Inflammatory macrophage (primary cell): ENCODE data around the gene UBAP1.
"Not testable (repeated sequence)": the region's sequence is repeated elsewhere in the genome, so short reads cannot be mapped to it uniquely, and the experiment has no call there.

Experiments used
- DNase-seq, 2 donors: peaks; one replicate each; pipeline ENCODE4 v3.0.0-alpha.2; 2020 to 2022
- total RNA-seq, 18 experiments: gene quantifications; one replicate each; lab custom pipeline; 2026; ENCODE audit warnings: mixed read lengths in 6 of 18, inconsistent platforms in 2 of 18; lab: John Stamatoyannopoulos, UW

UBAP1 gene
- total RNA-seq, result 42.2 to 65.9 (median 54.6) reads per million in 18 experiments

DNA sequence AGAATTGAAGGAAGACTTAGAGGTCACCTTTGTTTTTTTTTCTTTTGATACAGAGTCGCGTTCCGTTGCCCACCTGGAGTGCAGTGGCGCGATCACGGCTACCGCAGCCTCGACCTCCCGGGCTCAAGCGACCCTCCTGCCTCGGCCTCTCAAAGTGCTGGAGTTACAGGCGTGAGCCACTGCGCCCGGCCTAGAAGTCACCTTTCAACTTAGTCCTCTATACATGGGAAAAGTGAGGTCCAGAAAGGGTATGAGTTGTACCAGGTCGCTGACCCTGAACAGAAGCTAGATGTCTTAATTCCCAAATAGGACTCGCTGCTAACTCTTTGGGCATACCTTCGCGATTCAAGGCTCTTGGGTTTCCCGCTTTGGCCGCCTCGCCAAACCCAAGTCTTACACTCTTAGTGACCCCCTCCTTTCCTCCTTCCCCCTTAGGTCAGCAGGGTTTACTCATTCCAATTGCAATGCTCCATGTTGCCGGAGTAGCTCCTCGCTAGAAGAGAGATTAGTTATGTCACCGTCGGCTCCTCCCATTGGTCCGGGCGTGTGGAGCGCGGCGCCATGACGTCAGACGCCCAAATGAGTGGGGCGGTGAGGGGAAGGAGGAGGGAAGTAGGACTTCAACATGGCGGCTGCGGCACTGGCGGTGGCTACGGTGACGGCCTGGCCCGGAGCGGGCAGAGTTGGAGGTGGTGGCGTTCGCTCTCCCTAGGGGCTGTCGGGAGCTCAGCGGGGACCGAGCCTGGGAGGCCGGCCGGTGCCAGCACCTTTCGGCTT lies at the start of gene UBAP1:
UBAP1 (plus strand) TSS at position 608 of the 777 bp plus-strand sequence. CDS start 41,872 bp downstream, outside the sequence.
- peak; percentile 98 to 99 for DNase-seq

DNA sequence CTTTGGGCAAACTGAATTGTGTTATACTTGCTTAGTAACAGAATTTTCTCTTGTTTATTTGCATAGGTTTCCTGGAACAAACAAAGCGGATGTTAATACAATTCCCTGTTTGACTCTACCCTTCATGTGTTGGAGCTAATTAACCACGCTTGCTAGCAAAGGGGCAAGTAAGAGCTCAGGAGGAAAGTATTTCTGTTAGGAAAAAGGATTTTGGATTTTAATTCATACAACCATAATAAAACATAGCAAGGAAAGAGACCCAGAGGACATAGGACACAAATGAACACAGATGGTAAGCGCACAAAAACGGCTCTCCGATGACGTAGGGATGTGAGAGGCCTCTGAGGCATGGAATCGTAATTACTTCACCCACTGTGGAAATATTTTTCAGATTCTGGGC lies 47.3 kb upstream of the UBAP1 start:
- DNase-seq, result no peak

DNA sequence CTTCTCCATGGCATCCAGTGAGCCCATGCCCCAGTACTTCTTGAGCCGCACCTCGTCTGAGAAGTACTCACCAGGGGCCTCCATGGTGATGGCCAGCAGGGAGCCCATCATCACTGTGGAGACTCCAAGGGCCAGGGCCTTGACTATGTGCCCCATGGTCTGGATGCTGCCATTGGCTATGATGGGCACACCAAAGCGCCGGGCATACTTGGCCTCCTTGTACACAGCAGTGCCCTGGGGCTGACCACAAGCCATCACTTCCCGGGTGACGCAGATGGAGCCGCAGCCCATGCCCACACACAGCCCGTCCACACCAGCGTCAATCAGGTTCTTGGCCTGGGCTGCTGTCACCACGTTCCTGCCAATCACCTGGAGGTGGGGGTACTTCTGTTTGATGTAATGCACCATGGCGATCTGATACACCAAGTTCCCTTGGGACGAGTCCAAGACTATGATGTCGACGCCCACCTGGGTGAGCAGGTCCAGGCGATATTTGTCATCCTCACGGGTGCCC lies 45.4 kb upstream of the UBAP1 start:
- DNase-seq, result no peak

DNA sequence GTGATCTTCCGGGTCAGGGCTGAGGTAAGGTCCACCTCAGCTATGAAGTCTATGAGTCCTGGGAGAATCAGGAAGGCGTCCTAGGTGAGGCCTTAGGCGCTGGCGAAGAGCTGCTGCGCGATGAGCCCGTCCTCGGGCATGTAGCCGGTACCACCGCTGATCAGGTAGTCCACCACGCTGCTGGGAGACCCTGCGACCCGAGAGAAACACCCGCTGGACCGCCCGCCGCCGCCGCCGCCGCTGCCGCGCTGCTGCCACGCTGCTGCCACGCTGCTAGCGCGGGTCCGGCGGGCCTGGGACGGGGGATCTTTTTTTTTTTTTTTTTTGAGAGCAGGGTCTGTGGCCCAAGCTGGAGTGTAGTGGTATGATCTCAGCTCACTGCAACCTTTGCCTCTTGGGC lies 44.3 kb upstream of the UBAP1 start:
- DNase-seq, result no peak

DNA sequence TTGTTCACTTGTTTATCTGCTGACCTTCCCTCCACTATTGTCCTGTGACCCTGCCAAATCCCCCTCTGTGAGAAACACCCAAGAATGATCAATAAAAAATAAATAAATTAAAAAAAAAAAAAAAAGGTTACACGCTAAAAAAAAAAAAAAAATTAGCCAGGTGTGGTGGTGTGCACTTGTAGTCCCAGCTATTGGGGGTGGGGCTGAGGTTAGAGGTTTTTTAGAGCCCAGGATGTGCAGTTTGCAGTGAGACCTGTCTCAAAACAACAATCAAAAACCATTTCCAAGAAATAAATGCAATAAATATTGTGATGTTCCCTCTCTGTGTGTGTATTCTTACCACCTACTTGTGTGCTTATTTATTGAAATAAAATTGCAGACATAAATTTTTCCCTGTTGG lies 40.2 kb upstream of the UBAP1 start:
- DNase-seq, result not testable (repeated sequence)

DNA sequence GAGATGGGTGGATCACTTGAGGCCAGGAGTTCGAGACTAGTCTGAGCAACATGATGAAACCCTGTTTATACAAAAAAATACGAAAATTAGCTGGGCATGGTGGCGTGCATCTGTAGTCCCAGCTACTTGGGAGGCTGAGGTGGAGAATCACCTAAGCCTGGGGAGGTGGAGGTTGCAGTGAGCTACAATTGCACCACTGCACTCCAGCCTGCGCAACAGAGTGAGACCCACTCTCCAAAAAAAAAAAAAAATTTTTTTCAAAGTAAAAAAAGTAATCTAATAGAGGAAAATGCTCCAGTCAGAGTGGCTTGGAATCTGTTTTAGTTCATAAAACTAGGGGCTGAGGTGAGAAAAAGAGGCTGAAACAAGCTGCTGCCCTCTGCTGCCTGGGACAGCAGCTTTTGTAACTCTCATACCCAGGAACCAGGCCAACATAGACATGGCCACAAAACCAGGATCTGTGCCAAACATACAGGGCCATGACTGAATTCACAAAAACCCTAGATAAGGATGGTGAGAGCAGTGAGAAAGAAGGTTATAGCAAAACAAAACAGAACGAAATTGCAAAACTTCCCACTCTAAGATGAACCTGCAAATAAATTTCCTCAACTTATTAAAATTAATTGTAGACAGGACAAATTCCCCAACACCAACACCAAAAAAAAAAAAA lies 39.2 kb upstream of the UBAP1 start:
- peak; percentile 10 to 23 for DNase-seq

DNA sequence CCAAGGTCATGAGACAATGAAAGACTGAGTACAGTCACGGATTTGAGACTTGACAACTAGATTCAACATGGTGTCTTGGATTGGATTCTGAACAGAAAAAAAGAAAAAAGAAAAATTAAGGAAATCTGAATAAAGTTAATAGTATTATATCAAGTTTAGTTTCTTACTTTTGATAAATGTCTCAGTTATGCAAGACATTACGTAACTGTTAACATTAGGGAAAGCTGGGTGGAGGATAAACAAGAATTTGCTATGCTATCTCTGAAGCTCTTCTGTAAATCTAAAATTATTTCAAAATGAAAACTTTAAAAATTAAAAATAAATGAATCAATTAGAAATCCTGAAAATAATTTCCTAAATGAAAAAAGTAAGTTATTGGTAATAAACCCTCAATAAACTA lies 38.0 kb upstream of the UBAP1 start:
- no peak for DNase-seq

DNA sequence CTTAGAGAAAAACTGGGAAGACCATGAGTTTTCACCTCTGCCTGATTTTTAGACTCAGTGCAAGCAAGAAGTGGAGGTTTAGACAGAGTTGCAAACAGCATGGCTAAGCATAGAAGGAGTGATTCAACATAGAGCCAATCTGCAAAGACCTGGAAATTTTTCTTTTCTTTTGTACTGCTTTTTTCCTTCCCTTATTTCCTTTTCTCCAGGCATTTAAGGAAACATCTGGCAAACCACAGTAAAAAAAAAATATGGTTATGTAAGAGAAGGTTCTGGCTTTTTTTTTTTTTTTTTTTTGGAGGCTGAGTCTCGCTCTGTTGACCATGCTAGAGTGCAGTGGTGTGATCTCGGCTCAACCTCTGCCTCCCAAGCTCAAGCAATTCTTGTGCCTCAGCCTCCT lies 35.7 kb upstream of the UBAP1 start:
- DNase-seq, result no peak

DNA sequence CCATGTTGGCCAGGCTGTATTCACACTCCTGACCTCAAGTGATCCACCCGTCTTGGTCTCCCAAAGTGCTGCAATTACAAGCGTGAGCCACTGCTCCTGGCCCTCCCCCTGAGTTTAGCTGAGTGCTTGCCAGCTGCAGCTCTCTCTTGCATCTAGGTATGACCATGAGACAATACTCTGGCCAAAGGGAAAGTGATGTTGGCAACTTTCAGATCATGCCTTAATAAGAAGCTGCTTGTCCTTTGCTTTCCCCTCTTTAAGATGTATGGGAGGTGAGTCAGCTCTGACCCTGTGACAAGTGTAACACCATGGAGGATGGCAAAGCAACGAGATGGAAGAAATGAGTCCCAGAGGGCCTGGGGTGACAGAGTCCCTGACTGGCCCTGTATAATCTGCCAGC lies 33.7 kb upstream of the UBAP1 start:
- DNase-seq, result no peak

DNA sequence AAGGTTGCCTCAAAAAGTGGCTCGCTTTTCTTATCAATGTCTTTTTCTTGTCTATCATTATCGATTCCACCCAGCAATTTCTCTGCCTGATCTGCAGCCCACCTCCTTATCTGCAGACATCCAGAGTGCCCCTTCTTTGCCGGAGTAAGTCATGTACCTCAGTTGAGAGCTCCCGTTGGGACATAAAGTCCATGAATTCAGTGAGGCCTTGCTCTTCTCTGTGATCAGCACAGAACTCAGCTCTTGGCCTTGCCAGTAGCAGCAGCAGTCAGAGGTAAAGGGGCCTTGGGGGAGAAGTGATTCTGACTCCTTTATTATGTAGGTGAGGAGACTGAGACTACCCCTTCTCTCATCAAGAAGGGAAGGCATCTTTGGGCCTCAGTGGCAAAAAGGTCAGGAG lies 27.4 kb upstream of the UBAP1 start:
- DNase-seq, result no peak

DNA sequence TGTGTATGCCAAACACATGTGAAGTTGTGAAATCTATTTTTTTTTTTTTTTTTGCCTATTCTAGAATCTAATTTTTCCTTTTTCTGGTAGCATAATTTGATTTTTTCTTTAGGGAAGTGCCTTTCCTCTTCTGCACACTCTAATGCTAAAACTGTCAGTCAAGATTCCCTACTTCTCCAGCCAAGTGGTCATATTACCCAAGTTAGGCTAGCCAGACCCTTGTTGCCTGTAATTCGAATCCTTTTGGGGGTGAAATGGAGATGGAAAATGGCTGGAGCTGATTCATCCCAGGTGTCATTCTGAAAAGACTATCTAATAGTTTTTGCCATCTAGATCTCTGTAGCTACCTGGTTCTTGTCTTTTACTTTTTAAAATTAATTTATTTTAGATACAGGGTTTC lies 24.8 kb upstream of the UBAP1 start:
- no peak for DNase-seq

DNA sequence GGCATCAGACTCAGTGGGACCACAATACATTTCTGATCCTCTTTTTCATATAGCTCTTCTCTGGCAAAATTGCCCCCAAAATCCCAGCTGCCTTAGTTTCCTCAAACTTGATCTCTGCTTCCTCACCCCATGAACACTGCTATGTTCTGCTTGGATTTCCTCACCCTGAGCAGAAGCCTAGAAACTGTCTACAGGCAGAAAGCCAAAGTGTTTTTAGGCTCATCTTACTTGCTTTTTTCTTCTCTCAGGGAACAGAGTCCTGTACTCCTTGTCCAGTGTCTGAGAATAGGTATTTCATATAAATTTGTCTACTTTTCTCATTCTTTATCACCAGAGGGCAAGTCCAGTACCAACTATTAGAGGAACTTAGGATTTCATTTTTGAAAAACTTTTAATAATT lies 21.5 kb upstream of the UBAP1 start:
- DNase-seq, result no peak

DNA sequence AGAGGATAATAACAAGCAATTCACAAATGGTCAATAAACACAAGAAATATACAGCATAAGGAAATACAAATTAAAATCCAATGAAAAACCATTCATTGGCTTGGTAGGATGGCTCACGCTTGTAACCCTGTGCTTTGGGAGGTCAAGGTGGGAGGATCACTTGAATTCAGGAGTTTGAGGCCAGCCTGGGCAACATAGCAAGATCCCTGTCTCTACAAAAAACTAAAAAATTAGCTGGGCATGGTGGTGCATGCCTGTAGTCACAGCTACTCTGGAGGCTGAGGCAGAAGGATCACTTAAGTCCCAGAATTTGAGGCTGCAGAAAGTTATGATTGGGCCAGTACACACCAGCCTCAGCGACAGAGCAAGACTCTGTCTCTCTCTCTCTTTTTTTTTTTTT lies 20.9 kb upstream of the UBAP1 start:
- no peak for DNase-seq

DNA sequence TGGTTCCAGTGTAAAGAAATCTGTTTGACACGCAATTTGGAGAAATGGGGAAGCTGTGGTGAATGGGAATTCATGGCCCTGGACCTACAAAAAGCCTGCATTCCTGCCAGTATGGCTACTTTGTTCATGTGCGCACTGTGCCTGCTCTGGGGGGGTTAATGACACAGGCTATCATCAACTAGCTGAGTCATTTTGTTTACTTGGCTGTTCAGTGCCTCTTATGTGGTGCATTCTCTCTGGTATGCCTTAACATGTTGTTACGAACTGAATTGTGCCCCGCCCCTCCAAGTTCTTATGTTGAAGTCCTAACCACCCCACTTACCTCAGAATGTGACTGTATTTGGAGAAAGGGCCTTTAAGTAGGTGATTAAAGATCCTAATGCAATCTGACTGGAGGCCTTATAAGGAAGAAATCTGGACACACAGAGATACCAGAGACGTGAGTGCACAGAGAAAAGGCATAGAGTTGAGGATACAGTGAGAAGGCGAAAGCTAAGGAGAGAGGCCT lies 20.4 kb upstream of the UBAP1 start:
- peak in 1 of 2 donors; percentile 46 for DNase-seq

DNA sequence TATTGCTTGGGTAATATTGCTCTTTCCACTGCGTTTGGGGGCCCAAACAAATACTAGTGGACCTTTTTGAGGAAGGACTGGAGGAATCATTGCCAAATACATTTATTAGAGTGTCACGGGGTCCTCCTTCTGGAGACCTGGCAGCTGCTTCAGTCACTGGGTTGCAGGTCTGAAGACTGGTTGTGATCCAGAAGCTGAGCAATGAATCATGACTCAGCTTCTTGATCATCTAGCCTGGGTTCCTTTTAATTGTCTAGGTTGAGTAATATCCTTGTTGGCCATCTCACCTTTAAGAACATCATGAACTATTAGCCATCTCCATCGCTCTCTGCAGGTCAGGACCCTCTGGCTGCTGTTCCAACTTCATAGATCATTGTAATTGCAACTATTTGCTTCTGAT lies 15.4 kb upstream of the UBAP1 start:
- peak; percentile 45 to 52 for DNase-seq

DNA sequence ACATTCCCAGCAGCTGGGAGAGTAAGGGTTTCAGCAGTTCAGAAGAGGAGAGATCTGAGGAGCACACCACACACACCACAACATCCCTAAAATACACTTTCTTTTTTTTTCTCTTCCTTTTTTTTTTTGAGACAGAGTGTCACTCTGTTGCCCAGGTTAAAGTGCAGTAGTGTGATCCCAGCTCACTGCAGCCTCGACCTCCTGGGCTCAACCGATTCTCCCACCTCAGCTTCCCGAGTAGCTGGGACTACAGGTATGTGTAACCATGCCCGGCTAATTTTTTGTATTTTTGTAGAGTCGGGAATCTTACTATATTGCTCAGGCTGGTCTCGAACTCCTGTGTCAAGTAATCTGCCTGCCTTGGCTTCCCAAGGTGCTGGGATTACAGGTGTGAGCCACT lies 9.7 kb upstream of the UBAP1 start:
- no peak for DNase-seq

DNA sequence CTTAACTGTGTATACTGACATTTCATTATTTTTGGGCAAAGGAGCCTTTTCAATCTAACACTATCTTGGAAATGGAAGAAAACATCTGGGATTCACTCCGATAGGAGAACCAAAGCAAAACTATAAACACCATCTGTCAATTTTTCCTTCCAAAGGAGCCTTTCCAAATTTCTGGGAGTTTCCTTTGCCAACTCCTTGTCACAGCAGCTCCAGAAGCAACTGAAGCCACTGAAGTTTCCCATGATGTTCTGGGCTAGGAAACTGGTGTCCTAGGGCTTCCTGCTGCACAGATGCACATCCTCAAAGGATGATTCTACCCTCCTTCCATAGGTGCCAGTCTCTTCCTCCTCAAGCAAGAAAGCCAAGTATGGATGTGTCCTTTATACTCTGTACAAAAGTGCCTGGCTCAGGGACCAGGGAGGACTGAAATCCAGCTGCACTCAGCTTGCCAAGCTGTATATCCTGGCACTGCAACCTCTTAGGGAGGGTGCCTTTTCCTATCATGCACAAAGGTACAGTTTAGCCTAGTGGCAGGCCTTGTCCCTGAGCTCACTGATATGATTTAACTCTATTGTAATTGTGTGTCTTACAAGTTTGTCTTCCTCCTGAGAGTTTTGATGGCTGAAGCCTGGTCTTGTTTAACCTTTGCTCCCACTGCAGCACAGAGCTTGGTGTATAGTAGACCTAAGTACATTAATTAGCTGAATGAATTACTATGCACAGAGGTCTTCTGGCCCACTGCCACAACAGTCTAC lies 8.4 kb upstream of the UBAP1 start:
- DNase-seq, result no peak

DNA sequence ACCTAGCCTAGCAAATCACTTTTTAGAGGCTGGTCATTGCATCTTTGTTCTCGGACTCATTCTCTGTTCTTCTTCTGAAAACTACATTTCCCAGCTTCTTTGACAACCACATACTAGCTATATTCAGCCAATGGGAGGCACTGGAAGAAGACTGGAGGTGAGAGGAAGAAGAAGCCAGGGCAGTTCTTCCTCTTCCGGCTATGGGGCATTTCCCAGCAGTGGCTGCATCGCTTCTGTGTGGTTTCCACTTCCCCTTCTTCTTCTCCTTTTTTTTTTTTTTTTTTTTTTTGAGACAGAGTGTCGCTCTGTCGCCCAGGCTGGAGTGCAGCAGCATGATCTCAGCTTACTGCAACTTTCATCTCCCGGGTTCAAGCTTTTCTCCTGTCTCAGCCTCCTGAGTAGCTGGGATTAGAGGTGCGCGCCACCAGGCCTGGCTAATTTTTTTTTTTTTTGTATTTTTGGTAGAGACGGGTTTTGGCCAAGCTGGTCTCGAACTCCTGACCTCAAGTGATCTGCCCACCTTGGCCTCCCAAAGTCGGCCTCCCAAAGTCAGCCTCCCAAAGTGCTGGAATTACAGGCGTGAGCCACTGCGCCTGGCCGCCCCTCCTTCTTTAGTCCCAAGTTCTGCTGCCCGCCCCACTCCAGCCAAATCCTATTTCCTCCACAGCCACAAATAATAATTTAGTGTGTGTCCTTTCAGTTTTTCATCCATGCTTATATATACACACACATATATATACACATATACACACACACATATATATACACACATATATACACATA lies 6.9 kb upstream of the UBAP1 start:
- peak; percentile 86 to 93 for DNase-seq

DNA sequence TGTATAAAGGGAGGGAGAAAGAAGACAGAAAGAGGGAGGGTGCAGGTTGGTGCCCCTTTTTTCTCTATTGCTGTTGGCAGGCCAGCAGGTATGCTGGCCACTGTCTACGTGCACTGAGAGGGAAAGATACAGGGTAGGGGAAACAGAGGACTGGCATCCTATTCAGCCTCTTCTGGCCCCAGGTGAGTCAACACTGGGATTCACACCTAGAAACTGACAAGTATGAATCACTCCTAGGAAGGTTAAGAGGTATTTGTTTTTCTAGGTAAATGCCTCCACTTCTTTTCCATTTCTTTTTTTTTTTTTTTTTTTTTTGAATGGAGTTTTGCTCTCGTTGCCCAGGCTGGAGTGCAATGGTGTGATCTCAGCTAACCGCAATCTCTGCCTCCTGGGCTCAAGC lies 2.8 kb upstream of the UBAP1 start:
- no peak for DNase-seq

DNA sequence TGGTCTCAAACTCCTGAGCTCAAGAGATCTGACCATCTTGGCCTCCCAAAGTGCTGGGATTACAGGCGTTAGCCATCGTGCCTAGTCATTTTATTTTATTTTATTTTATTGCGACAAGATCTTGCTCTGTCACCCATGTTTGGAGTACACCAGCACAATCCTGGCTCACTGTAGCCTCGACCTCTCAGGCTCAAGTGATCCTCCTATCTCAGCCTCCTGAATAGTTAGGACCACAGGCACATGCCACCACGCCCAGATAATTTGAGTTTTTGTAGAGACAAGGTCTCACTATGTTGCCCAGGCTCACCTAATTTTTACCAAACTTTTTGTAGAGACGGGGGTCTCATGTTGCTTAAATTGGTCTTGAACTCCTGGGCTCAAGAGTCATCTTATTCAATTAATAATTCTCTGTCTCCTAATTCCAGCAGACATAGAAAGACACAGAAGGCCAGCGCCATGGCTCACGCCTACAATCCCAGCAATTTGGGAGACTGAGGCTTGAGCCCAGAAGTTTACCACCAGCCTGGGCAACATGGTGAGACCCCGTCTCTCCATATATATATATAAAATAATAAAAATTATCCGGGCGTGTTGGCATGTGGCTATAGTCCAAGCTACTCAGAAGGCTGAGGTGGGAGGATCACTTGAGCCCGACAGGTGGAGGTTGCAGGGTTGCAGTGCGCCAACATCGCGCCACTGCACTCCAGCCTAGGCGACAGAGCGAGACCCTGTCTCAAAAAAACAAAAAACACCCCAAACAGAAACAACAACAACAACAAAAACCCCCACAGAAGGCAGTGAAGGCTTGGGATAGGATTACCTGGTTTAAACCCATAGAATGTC lies 1.0 kb upstream of the UBAP1 start:
- DNase-seq, result no peak
